AG09319 (cell line): ENCODE results near the gene FBRS.
"Not testable (repeated sequence)": the region's sequence is repeated elsewhere in the genome, so short reads cannot be mapped to it uniquely, and the experiment has no call there.

Experiments used
- DNase-seq: peaks from one replicate; pipeline ENCODE4 v3.0.0-alpha.2; 2010; ENCODE audit warnings: low read depth; ENCODE audit errors: extremely low read depth
- TF ChIP-seq, protein P1 (sequence below): IDR thresholded peaks from 2 replicates; pipeline ENCODE4 v1.5.1; 2011; ENCODE audit warnings: low read depth, mild to moderate bottlenecking, inconsistent platforms, low read length, moderate library complexity

The FBRS gene

DNA sequence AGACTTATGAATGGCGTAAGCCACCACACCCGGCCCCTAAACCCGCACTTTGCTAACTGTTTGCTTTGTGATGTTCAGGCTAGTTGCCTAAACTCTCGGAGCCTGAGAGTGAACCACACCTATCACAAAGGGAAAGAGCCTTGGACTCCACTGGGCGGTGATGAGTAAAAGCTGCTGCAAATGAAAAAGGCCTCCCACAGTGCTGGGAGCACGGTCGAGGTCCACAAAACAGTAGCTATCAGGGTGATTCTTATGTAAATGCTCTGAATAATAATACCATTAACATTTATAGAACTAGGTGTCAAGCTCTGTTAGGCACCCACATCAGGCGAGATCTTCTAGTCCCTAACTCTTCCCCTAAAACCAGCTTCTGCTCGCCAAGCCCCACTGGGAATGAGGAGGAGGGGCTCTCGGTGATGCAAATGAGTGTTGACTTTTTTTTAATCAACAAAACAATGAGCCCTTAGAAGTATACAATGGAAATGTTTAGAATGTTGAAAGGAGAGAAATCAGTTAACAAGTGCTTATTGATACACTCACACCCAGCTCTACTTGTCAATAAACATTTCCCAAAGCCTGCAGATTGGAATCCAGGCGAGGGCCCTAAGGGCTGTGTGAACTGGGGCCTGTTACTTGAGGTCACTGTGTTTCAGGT, 19.8 kb downstream of the FBRS start:
- DNase-seq: no peak
- TF ChIP-seq, protein P1, sequence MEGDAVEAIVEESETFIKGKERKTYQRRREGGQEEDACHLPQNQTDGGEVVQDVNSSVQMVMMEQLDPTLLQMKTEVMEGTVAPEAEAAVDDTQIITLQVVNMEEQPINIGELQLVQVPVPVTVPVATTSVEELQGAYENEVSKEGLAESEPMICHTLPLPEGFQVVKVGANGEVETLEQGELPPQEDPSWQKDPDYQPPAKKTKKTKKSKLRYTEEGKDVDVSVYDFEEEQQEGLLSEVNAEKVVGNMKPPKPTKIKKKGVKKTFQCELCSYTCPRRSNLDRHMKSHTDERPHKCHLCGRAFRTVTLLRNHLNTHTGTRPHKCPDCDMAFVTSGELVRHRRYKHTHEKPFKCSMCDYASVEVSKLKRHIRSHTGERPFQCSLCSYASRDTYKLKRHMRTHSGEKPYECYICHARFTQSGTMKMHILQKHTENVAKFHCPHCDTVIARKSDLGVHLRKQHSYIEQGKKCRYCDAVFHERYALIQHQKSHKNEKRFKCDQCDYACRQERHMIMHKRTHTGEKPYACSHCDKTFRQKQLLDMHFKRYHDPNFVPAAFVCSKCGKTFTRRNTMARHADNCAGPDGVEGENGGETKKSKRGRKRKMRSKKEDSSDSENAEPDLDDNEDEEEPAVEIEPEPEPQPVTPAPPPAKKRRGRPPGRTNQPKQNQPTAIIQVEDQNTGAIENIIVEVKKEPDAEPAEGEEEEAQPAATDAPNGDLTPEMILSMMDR: no peak

DNA sequence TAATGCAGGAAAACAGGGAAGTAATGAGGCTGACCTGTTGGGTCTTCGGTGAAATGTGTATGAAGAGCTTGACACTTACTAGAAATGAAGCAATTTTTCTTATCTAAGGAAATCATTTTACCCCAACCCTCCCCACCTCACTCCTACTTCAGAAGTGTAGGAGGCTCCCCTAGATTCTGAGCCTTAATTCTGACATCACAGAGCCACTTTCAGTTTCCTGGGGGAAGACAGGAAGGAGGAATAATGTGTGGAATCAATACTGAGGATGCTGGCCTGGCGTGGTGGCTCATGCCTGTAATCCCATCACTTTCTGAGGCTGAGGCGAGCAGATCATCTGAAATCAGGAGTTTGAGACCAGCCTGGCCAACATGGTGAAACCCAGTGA, 20.3 kb downstream of the FBRS start:
- no peak for DNase-seq
- TF ChIP-seq, protein P1: no peak

DNA sequence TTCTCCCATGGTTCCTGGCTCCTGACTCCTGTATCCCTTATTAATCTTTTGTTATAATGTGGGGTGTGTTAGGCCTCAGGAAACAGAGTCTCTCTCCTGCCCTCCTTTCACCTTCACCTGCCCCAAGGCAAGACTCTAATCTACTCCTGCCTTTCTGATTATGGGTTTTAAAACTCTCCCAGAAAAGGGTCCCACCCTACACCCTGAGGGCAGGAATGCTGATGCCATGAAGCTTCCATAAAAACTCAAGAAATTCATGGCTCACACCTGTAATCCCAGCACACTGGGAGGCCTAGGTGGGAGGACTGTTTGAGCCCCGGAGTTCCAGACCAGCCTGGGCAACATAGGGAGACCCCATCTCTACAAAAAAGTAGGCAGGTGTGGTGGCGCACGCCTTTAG, 22.1 kb downstream of the FBRS start:
- TF ChIP-seq, protein P1: no peak
- DNase-seq: no peak

DNA sequence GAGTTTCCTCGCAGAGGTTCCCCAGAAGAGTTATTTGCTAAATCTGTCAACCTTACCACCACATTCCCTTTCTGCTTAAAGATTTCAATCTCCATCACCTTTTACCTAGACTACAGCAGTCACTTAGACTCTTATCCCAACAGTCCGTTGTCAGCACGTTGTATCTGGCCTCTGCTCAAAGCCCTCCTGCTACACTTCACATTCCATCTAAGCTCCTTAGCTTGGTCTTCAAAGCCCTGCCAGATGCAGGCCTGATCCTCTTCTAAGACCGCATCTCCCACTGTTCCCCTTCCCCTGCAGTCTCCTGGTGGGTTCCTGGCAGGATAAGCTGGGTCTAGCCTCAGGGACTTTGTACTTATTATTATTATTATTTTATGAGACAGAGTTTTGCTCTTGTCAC, 30.5 kb downstream of the FBRS start:
- TF ChIP-seq, protein P1: no peak
- no peak for DNase-seq

DNA sequence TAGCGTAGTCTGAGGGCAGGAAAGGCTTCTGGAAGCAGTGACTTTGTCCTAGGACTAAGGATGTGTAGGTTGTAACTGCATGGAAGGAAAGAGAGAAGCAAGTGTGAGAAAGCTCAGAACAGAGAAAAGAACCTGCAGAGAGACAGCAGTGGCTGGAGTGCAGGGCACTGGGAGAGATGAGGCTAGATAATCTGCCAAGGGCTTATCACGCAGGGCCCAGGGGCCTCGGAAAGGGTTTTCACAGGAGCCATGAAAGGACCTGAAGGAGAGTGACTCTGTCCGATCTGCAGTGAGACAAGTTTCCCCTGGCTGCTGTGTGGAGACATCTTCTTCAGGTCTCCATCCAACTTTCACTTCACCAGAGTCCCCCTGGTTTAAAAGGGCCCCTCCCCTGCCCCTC, 33.7 kb downstream of the FBRS start:
- no peak for DNase-seq
- TF ChIP-seq, protein P1: no peak

DNA sequence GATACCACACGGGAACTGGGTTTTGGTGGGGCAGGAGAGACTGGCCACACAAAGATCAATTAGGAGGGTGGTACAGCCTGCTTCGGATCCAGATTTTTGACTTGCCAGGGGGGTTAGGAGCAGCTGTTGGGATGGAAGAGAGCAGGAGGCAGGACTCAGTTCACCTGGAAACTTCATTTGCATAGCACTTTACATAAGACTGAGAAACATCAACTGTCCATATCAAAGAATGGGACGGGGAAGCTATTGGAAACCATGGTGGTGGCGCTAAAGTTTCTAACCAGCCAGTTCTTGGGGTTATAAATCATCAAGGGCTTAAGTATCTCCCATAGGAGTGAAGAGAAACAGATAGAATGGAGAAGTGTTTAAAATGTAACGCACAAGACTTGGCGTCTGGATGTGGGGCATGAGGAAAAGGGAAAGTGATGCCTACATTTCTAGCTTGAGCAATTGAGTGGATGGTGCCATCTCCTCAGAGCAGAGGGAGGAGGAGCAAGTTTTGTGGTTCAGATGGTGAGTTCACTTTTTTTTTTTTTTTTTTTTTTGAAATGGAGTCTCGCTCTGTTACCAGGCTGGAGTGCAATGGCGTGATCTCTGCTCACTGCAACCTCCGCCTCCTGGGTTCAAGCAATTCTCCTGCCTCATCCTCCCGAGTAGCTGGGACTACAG, 34.3 kb downstream of the FBRS start:
- TF ChIP-seq, protein P1: no peak
- DNase-seq: no peak

DNA sequence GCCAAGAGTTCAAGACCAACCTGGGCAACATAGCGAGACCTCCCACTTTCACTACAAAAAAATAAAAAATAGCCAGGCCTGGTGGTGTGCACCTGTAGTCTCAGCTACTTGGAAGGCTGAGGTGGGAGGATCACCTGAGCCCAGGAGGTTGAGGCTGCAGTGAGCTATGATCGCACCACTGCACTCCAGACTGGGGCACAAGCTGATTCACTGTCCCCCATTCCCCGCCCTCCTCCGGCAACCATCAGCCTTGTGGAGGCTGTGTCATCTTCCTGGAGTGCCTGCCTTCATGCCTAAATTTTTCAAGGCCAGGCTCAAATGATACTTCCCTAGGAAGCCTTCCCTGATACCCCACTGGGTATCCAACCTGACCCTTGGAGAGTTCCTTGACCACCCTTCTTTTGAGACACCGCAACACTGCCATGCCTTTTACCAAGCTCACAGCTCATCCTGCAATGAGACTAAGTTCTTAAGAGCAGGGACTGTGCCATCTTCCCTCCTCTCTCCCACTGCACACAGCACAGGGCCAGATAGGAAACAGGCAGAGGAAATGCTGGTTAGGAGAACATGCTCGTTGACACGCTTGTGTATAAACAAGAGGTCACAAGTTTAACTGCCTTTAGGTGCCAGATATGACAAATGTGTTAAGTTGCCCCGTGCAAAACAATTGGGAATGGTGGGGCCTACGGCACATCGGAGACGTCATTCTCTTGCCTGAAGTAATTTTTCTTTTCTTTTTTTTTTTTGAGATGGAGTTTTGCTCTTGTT, 36.9 kb downstream of the FBRS start:
- DNase-seq: no peak

DNA sequence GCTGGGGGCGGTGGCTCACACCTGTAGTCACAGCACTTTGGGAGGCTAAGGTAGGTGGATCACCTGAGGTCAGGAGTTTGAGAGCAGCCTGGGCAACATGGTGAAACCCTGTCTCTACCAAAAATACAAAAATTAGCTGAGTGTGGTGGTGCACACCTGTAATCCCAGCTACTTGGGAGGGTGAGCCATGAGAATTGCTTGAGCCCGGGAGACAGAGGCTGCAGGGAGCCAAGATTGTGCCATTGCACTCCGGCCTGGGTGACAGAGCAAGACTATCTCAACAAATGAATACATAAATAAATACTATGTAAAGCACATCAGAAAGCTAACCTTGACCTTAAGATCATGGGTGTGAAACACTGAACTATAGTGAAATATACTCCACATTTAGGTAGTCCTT, 38.4 kb downstream of the FBRS start:
- DNase-seq: not testable (repeated sequence)

More for the DNA sequence above, 36.9 kb downstream of the FBRS start:
- TF ChIP-seq, protein P1: no peak
